ENCODE results near the gene HNRNPA1. TPM values are rescaled to one million over a fixed set of nuclear protein-coding genes. Genes with fewer than 3 reads are reported as not detected.
A peak's percentile ranks its signal among the peaks of the same experiment; 100 is the strongest.

The HNRNPA1 gene
- total RNA-seq, 1 experiment from 2014 or later, result 2,589 TPM

- no peak overlapping the region for H3K4me3 Mint-ChIP-seq
- no peak overlapping the region for H3K27ac Mint-ChIP-seq
- DNase-seq (ENCODE audit: low spot score), result peak; percentile 45
- no peaks in the 10 kb centered on the region for H3K27me3 Mint-ChIP-seq (ENCODE audit: low read depth)
- TF ChIP-seq TEAD1 (CRISPR knock-in tag; IDR thresholded peaks at IDR 0.05) (no peak), CREB1 (CRISPR knock-in tag; IDR thresholded peaks at IDR 0.05) (no peak), USF2 (CRISPR knock-in tag; IDR thresholded peaks at IDR 0.05) (no peak), ZBTB21 (CRISPR knock-in tag; IDR thresholded peaks at IDR 0.05; ENCODE audit: borderline replicate concordance) (no peak), ZNF317 (CRISPR knock-in tag; IDR thresholded peaks at IDR 0.05; ENCODE audit: borderline replicate concordance, low read depth) (no peak), ATF1 (CRISPR knock-in tag; IDR thresholded peaks at IDR 0.05) (no peak), IRF2 (CRISPR knock-in tag; IDR thresholded peaks at IDR 0.05; ENCODE audit: borderline replicate concordance, low read depth) (no peak), ATF3 (CRISPR knock-in tag; conservative IDR thresholded peaks at IDR 0.05) (no peak), JUN (CRISPR knock-in tag; IDR thresholded peaks at IDR 0.05) (no peak), ZBTB43 (CRISPR knock-in tag; IDR thresholded peaks at IDR 0.05) (no peak), ESRRA (CRISPR knock-in tag; IDR thresholded peaks at IDR 0.05; ENCODE audit: borderline replicate concordance) (no peak), CBFB (CRISPR knock-in tag; IDR thresholded peaks at IDR 0.05; ENCODE audit: low read depth) (no peak), OVOL2 (CRISPR knock-in tag; IDR thresholded peaks at IDR 0.05; ENCODE audit: borderline replicate concordance) (no peak), TCF7 (CRISPR knock-in tag; IDR thresholded peaks at IDR 0.05; ENCODE audit: low read depth) (no peak)
- TF ChIP-seq, protein P1, sequence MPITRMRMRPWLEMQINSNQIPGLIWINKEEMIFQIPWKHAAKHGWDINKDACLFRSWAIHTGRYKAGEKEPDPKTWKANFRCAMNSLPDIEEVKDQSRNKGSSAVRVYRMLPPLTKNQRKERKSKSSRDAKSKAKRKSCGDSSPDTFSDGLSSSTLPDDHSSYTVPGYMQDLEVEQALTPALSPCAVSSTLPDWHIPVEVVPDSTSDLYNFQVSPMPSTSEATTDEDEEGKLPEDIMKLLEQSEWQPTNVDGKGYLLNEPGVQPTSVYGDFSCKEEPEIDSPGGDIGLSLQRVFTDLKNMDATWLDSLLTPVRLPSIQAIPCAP (CRISPR knock-in tag; IDR thresholded peaks at IDR 0.05), result no peak
- TF ChIP-seq, protein P2, sequence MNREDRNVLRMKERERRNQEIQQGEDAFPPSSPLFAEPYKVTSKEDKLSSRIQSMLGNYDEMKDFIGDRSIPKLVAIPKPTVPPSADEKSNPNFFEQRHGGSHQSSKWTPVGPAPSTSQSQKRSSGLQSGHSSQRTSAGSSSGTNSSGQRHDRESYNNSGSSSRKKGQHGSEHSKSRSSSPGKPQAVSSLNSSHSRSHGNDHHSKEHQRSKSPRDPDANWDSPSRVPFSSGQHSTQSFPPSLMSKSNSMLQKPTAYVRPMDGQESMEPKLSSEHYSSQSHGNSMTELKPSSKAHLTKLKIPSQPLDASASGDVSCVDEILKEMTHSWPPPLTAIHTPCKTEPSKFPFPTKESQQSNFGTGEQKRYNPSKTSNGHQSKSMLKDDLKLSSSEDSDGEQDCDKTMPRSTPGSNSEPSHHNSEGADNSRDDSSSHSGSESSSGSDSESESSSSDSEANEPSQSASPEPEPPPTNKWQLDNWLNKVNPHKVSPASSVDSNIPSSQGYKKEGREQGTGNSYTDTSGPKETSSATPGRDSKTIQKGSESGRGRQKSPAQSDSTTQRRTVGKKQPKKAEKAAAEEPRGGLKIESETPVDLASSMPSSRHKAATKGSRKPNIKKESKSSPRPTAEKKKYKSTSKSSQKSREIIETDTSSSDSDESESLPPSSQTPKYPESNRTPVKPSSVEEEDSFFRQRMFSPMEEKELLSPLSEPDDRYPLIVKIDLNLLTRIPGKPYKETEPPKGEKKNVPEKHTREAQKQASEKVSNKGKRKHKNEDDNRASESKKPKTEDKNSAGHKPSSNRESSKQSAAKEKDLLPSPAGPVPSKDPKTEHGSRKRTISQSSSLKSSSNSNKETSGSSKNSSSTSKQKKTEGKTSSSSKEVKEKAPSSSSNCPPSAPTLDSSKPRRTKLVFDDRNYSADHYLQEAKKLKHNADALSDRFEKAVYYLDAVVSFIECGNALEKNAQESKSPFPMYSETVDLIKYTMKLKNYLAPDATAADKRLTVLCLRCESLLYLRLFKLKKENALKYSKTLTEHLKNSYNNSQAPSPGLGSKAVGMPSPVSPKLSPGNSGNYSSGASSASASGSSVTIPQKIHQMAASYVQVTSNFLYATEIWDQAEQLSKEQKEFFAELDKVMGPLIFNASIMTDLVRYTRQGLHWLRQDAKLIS (CRISPR knock-in tag; IDR thresholded peaks at IDR 0.05; ENCODE audit: borderline replicate concordance), result no peak
- ChIA-PET POLR2A (interaction anchor here (0.6 to 1.4 kb wide), 3 partner anchors 10 to 20 kb away, joined by 3 to 7 read pairs (median 3); no protein-coding TSS in a partner anchor), CTCF (interaction anchor here (0.5 to 4.4 kb wide), 10 partner anchors 8 to 72 kb away, joined by 3 to 41 read pairs (median 6); partner anchors contain the start of gene COPZ1)
- no peaks in the 10 kb centered on the region for H3K36me3 Mint-ChIP-seq
- ATAC-seq, result peak; percentile 84
- no peaks in the 10 kb centered on the region for H3K9me3 Mint-ChIP-seq
- peaks cover 31% of the 10 kb centered on the region for H3K4me1 Mint-ChIP-seq
Observed at GRCh38 chr12:54306925-54307741, 26.6 kb downstream of the HNRNPA1 start.

DNA sequence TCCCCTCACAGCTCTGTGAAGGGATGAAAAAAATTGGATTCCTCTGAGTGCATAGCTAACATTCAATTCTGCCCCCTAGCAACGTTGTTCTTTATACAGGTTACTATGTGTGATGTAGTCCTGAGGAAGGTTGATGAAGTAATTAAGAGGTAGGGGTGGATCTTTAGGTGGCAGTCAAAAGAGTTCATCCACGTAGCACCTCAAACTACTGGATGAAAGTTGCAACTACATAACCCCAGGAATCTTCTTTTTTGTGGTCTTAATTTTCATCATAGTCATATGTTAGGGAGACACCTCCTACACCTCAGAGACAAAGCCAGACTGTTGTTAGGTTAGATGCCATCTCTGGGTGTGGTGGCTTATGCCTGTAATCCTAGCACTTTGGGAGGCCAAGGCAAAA is 30.5 kb downstream of the HNRNPA1 start:
- no peaks in the 10 kb centered on the region; the same call in 1 of the 2 replicates for H3K27me3 Mint-ChIP-seq (ENCODE audit: low read depth)
- H3K4me3 Mint-ChIP-seq, result no peak overlapping the region
- no peaks in the 10 kb centered on the region for H3K9me3 Mint-ChIP-seq
- DNase-seq (ENCODE audit: low spot score) (no peak), ATAC-seq (no peak)
- no peaks in the 10 kb centered on the region for H3K36me3 Mint-ChIP-seq
- ChIA-PET POLR2A (interaction anchor here (0.6 kb wide), 2 partner anchors 32 to 46 kb away, joined by 3 read pairs; no protein-coding TSS in a partner anchor), CTCF (interaction anchor here (0.7 to 2.9 kb wide), 3 partner anchors 14 to 68 kb away, joined by 3 to 17 read pairs (median 3); partner anchors contain the start of gene COPZ1)
- peaks cover 8% of the 10 kb centered on the region; the same call in 1 of the 2 replicates for H3K4me1 Mint-ChIP-seq
- H3K27ac Mint-ChIP-seq, result no peak overlapping the region
- no peak for TF ChIP-seq SMAD3 (CRISPR knock-in tag; IDR thresholded peaks at IDR 0.05; ENCODE audit: borderline replicate concordance)
- TF ChIP-seq NFATC4 (CRISPR knock-in tag; IDR thresholded peaks at IDR 0.05), result no peak
- no peak for TF ChIP-seq ESRRA (CRISPR knock-in tag; IDR thresholded peaks at IDR 0.05; ENCODE audit: borderline replicate concordance)
- no peak for TF ChIP-seq MXD4 (CRISPR knock-in tag; IDR thresholded peaks at IDR 0.05; ENCODE audit: borderline replicate concordance)
- TF ChIP-seq ATF3 (CRISPR knock-in tag; conservative IDR thresholded peaks at IDR 0.05), result no peak
- TF ChIP-seq SMAD4 (CRISPR knock-in tag; IDR thresholded peaks at IDR 0.05), result no peak
- TF ChIP-seq, protein P3, sequence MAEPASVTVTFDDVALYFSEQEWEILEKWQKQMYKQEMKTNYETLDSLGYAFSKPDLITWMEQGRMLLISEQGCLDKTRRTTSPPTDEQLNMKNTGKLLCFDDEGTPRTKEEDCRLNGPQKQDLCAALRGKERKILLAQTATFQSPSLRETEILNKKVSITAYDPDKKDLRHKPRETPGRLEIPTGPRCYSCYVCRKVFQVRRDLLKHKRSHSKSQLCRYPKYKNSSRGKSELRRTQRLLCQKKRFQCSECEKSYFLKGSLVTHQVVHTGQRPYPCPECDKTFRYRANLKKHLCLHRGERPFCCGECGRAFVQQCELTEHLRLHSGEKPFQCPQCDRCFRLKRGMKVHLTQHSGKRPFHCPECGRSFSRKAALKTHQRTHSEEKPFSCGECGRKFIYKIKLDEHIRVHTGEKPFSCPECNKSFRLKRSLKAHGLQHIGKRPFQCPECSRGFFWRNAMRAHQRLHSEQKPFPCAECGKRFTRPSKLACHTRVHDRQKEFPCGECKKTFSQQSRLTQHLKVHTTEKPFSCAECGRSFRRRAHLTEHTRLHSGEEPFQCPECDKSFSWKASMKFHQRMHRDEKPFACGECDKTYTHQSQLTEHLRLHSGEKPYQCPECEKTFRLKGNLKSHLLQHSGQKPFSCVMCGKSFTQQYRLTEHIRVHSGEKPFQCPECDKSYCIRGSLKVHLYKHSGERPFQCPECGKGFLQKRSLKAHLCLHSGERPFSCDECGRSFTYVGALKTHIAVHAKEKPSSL (CRISPR knock-in tag; conservative IDR thresholded peaks at IDR 0.05), result no peak
- TF ChIP-seq ZNF232 (CRISPR knock-in tag; IDR thresholded peaks at IDR 0.05), result no peak

All from WTC11 (cell line).